NCI-H1092 (cell line): ENCODE data around the gene OR6C3.
"Not testable (repeated sequence)": the region's sequence is repeated elsewhere in the genome, so short reads cannot be mapped to it uniquely, and the experiment has no call there.

Experiments used
- DNase-seq: peaks from one replicate; lab custom pipeline; 2025; lab: John Stamatoyannopoulos, UW

Gene OR6C3

GRCh38 chr12:55330446-55330845 is at the start of gene OR6C3:
OR6C3 (plus strand) TSS chr12:55330746; CDS start chr12:55331701, 955 bp downstream.
- DNase-seq, result no peak

GRCh38 chr12:55280991-55281390 is 49.6 kb upstream of the OR6C3 start:
- DNase-seq, result no peak

DNA sequence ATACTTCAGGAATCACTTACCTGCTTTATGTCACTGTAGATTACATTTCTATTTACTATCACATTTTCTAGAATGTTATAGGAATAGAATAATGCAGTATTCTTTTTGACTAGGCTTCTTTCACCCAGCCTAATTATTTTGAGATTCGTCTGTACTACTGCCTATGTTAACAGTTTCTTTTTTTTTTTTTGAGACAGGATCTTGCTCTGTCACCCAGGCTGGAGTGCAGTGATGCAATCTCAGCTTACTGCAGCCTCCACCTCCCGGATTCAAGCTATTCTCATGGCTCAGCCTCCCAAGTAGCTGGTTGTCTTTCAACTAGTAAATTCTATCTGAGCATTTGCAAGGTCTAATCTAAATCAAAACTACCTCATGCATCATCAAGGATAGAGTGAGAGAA is 40.5 kb upstream of the OR6C3 start:
- DNase-seq, result no peak

DNA sequence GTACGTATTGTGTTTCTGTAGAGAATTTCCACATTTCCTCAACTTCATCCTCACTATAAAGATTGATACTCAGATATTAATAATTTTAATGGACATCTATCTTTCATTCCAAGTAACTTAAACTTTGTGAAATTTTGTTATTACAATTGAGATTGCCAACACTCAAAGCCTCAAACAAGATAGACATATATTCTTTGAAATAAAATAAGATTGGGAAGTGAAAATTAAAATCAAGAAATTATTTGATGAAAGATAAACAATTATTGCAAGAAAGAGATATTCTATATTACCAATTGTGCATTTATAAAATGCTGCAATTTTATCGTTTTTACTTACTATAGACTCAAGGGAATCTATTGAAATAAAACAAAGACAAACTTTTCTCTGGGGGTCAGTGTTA is 34.1 kb upstream of the OR6C3 start, which contains the start of gene OR6C6:
Gene OR6C6 (minus strand): TSS at position 101 of the 400 bp plus-strand sequence. CDS start 1,337 bp downstream, outside the sequence.
- DNase-seq, result no peak

GRCh38 chr12:55314043-55314442 is 16.5 kb upstream of the OR6C3 start, which contains the start of gene OR6C1:
OR6C1 (plus strand) TSS chr12:55314343; CDS start chr12:55320600, 6,257 bp downstream.
- no peak for DNase-seq

DNA sequence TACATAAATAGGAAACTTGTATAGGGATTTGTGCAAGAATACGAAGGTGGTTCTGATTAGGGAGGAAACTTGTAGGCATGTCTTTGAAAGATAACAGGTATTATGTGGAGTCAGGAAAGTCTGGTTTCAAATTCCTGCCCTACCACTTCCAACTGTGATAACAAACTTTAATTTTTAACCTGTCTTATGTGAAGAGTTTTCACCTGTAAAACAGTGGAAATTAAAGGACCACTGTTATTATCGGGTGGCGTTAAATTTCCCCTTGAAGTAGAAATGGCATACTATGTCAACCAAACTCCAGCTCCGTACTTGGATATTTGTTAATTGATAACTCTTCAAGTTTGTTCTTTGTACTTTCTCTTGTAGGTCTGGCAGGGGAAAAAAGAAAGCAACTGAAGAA is 10.3 kb upstream of the OR6C3 start:
- no peak for DNase-seq

GRCh38 chr12:55325801-55326200 is 4.7 kb upstream of the OR6C3 start:
- DNase-seq, result not testable (repeated sequence)

GRCh38 chr12:55336002-55336401 is 5.5 kb downstream of the OR6C3 start:
- no peak for DNase-seq

- DNase-seq, result not testable (repeated sequence)
Observed at GRCh38 chr12:55355338-55355737, 24.8 kb downstream of the OR6C3 start.

- no peak for DNase-seq
Observed at GRCh38 chr12:55362675-55363074, 32.1 kb downstream of the OR6C3 start, which contains the start of gene OR6C75. OR6C75 (plus strand) TSS chr12:55362975; CDS start chr12:55365111, 2,136 bp downstream.

DNA sequence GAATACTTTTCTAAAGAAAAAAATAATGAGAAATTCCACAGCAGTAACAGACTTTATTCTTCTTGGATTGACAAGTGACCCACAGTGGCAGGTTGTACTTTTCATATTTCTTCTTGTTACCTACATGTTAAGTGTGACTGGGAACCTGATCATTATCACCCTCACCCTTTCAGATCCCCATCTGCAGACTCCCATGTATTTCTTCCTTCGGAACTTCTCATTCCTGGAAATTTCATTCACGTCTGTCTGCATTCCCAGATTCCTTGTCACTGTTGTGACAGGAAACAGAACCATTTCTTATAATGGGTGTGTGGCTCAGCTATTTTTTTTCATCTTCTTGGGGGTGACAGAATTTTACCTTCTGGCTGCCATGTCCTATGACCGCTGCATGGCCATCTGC is 34.5 kb downstream of the OR6C3 start:
- no peak for DNase-seq

- DNase-seq, result no peak
Observed at GRCh38 chr12:55372521-55372920, 42.0 kb downstream of the OR6C3 start.
